HepG2 (cell line): Measurements from ENCODE around the gene STMN1. TPM values are rescaled to one million over a fixed set of nuclear protein-coding genes. Genes with fewer than 3 reads are reported as not detected.

ENCODE experiments used
- EED ChIP-seq: sonication (generic); formaldehyde crosslinking; IDR thresholded peaks from 2 replicates; pipeline ENCODE4 v1.5.0; 2020; ENCODE audit warnings: mild to moderate bottlenecking, missing genetic modification reagents
- GABPA ChIP-seq, 2 experiments: IDR thresholded peaks; 2 replicates each; pipeline ENCODE4 v1.6.1; 2011 to 2016; ENCODE audit warnings: low read depth in 2 of 2, low read length in 1 of 2, missing biosample characterization in 1 of 2, missing genetic modification characterization in 1 of 2
- GABPB1 ChIP-seq: IDR thresholded peaks from 2 replicates; pipeline ENCODE4 v1.6.1; 2016; ENCODE audit warnings: mild to moderate bottlenecking, missing genetic modification reagents, moderate library complexity, missing compliant biosample characterization
- KAT2B ChIP-seq: fragments of 150-350 bp; IDR thresholded peaks from 2 replicates; pipeline ENCODE4 v1.6.1; 2014; ENCODE audit warnings: low read depth, low read length, borderline replicate concordance
- KMT2A ChIP-seq: sonication (generic); formaldehyde crosslinking; IDR thresholded peaks from 2 replicates; pipeline ENCODE4 v1.4.0; 2020; ENCODE audit warnings: missing genetic modification reagents
- NKX3-1 ChIP-seq: sonication (generic); formaldehyde crosslinking; IDR thresholded peaks from 2 replicates; pipeline ENCODE4 v1.5.0; 2020; ENCODE audit warnings: missing genetic modification reagents
- NPAS2 ChIP-seq: sonication (generic); formaldehyde crosslinking; IDR thresholded peaks from 2 replicates; pipeline ENCODE4 v1.8.0; 2022; ENCODE audit warnings: mild to moderate bottlenecking, missing genetic modification reagents, borderline replicate concordance
- PRDM10 ChIP-seq: sonication (generic); formaldehyde crosslinking; IDR thresholded peaks from 2 replicates; pipeline ENCODE4 v1.4.0; 2020; ENCODE audit warnings: low read depth, missing genetic modification reagents
- PRPF4 ChIP-seq: fragments of 200-400 bp; formaldehyde crosslinking; IDR thresholded peaks from 2 replicates; pipeline ENCODE4 v1.6.1; 2016; ENCODE audit warnings: low read length, low read depth; ENCODE audit not compliant: poor library complexity, severe bottlenecking
- SAFB2 ChIP-seq: sonication (generic); formaldehyde crosslinking; IDR thresholded peaks from 2 replicates; pipeline ENCODE4 v1.5.1; 2020; ENCODE audit warnings: missing genetic modification reagents, low read depth, mild to moderate bottlenecking, borderline replicate concordance
- SYNCRIP ChIP-seq: fragments of 200-400 bp; formaldehyde crosslinking; IDR thresholded peaks from 2 replicates; pipeline ENCODE4 v1.6.1; 2018; ENCODE audit warnings: mild to moderate bottlenecking, low read depth, low read length; ENCODE audit not compliant: insufficient read depth
- YEATS4 ChIP-seq: sonication (generic); formaldehyde crosslinking; IDR thresholded peaks from 2 replicates; pipeline ENCODE4 v1.4.0; 2020; ENCODE audit warnings: missing genetic modification reagents, borderline replicate concordance
- ZFP1 ChIP-seq: IDR thresholded peaks from 2 replicates; pipeline ENCODE4 v1.6.1; 2016
- ZNF10 ChIP-seq: sonication (generic); formaldehyde crosslinking; IDR thresholded peaks from 2 replicates; pipeline ENCODE4 v1.4.0; 2020; ENCODE audit warnings: mild to moderate bottlenecking, low read depth, missing genetic modification reagents, borderline replicate concordance
- ZNF12 ChIP-seq: sonication (generic); formaldehyde crosslinking; IDR thresholded peaks from 2 replicates; pipeline ENCODE4 v1.5.0; 2020; ENCODE audit warnings: missing genetic modification reagents
- ZNF282 ChIP-seq: fragments of 450-650 bp; IDR thresholded peaks from 2 replicates; pipeline ENCODE4 v1.6.1; 2018; ENCODE audit not compliant: partially characterized antibody
- ZNF503 ChIP-seq: sonication (generic); formaldehyde crosslinking; IDR thresholded peaks from 2 replicates; pipeline ENCODE4 v1.4.0; 2020; ENCODE audit warnings: missing genetic modification reagents
- polyA plus RNA-seq, 8 experiments: library from polyadenylated mRNA; depleted of rRNA in 3 of 8; stranded (reverse) in 7 of 8; unstranded in 1 of 8; fragments of >200 nt; fragmentation: Illumina TruSeq in 4 of 8; extraction: Trizol in 4 of 8; gene quantifications; 2 replicates each; pipeline versions ENCODE4 v1.2.1 to v1.2.3, GENCODE V29; 2011 to 2016; ENCODE audit warnings: low read depth in 4 of 8, missing spikeins in 1 of 8, mixed read lengths in 1 of 8; ENCODE audit not compliant: insufficient read depth in 1 of 8
- total RNA-seq, 5 experiments: library from RNA; depleted of rRNA; stranded (reverse); fragments of >200 nt; fragmentation: Illumina TruSeq; extraction: Trizol; gene quantifications; 2 replicates each; pipeline ENCODE4 v1.2.3, GENCODE V29; 2016; ENCODE audit warnings: low read depth in 1 of 5
- TF ChIP-seq, protein P1 (sequence below): sonication (generic); formaldehyde crosslinking; IDR thresholded peaks from 2 replicates; pipeline ENCODE4 v1.4.0; 2020; ENCODE audit warnings: missing genetic modification reagents; ENCODE audit errors: not compliant biosample characterization
- TF ChIP-seq, protein P2 (sequence below): sonication (generic); formaldehyde crosslinking; IDR thresholded peaks from 2 replicates; pipeline ENCODE4 v1.4.0; 2020; ENCODE audit warnings: missing genetic modification reagents

The STMN1 gene
- total and polyA plus RNA-seq, 2 of the 13 experiments (the other 11 are each of a cell fraction or from before 2014, with no cell fraction given): 45.9 to 409 TPM

GRCh38 chr1:25905680-25906643, at the start of gene STMN1 (continued):
- TF ChIP-seq, protein P1, sequence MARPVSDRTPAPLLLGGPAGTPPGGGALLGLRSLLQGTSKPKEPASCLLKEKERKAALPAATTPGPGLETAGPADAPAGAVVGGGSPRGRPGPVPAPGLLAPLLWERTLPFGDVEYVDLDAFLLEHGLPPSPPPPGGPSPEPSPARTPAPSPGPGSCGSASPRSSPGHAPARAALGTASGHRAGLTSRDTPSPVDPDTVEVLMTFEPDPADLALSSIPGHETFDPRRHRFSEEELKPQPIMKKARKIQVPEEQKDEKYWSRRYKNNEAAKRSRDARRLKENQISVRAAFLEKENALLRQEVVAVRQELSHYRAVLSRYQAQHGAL: no peak
- TF ChIP-seq GABPA (IDR thresholded peaks at IDR 0.05; ENCODE audit: low read depth, low read length) (no peak), GABPA (CRISPR knock-in tag; IDR thresholded peaks at IDR 0.05; ENCODE audit: low read depth) (no peak), GABPB1 (CRISPR knock-in tag) (peak; percentile 79; the same call in 1 of the 2 replicates), ZNF282 (no peak), KAT2B (no peak), YEATS4 (CRISPR knock-in tag) (peak; percentile 45; the same call in 1 of the 2 replicates), PRDM10 (no peak), SAFB2 (CRISPR knock-in tag) (no peak), NPAS2 (no peak), ZFP1 (CRISPR knock-in tag) (no peak), NKX3-1 (CRISPR knock-in tag) (no peak), ZNF12 (no peak), ZNF10 (no peak), ZNF503 (CRISPR knock-in tag) (no peak), EED (no peak; the same call in 1 of the 2 replicates), SYNCRIP (no peak), PRPF4 (no peak), KMT2A (no peak; the same call in 1 of the 2 replicates)
- TF ChIP-seq, protein P2, sequence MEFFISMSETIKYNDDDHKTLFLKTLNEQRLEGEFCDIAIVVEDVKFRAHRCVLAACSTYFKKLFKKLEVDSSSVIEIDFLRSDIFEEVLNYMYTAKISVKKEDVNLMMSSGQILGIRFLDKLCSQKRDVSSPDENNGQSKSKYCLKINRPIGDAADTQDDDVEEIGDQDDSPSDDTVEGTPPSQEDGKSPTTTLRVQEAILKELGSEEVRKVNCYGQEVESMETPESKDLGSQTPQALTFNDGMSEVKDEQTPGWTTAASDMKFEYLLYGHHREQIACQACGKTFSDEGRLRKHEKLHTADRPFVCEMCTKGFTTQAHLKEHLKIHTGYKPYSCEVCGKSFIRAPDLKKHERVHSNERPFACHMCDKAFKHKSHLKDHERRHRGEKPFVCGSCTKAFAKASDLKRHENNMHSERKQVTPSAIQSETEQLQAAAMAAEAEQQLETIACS (CRISPR knock-in tag): no peak
